Coronary artery (tissue), 2 donors: ENCODE results near the gene COL5A2.

Experiments
- DNase-seq: peaks from one replicate; pipeline ENCODE4 v3.0.0-alpha.2; 2017; ENCODE audit warnings: low spot score
- H3K27ac ChIP-seq, 2 donors: fragments of 200-600 bp; sonication (generic); one replicate each; pipeline ENCODE4 v1.5.1; 2016 to 2019
- H3K4me3 ChIP-seq: fragments of 200-600 bp; sonication (generic); 2 replicates; pipeline ENCODE4 v1.5.1; 2016; ENCODE audit warnings: mild to moderate bottlenecking, moderate library complexity
- CTCF ChIP-seq: fragments of 200-600 bp; sonication (generic); IDR thresholded peaks from one replicate; pipeline ENCODE4 v1.5.1; 2019; ENCODE audit warnings: antibody characterized with exemption

The COL5A2 gene

GRCh38 chr2:189069855-189070619 lies 109.5 kb downstream of the COL5A2 start:
- DNase-seq = no peak
- no peak overlapping the region for H3K4me3 ChIP-seq
- no peak overlapping the region for H3K27ac ChIP-seq
- TF ChIP-seq CTCF = no peak

DNA sequence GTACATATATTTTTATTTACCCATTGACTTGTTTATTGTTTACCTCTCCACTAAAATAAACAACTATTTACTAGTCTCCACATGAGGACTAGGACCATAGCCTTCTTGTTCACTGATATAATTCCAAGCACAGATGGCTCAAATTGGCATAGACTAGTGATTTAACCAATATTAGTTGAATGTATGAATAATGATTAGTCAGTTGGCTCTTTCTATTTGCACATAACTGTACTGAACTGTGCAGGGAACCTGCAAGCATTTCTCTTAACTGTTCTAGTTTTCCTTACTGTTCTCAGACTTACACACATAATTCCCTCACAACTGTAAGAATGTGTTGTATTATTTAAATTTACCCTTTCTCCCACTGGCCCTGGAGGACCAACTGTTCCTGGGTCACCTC lies 113.5 kb downstream of the COL5A2 start:
- Histone ChIP-seq H3K4me3 (no peak overlapping the region), H3K27ac (no peak overlapping the region)
- no peak for TF ChIP-seq CTCF
- DNase-seq = no peak

- no peak for DNase-seq
- H3K4me3 ChIP-seq = no peak overlapping the region
- no peak overlapping the region for H3K27ac ChIP-seq
- TF ChIP-seq CTCF = no peak
Observed at GRCh38 chr2:189060096-189060642, 119.4 kb downstream of the COL5A2 start.

GRCh38 chr2:189057316-189057715 lies 122.2 kb downstream of the COL5A2 start:
- no peak overlapping the region for H3K27ac ChIP-seq
- TF ChIP-seq CTCF = no peak

GRCh38 chr2:189056200-189057106 lies 123.1 kb downstream of the COL5A2 start:
- no peak overlapping the region for H3K4me3 ChIP-seq
- no peak for TF ChIP-seq CTCF
- no peak for DNase-seq
- H3K27ac ChIP-seq = no peak overlapping the region

More at GRCh38 chr2:189057316-189057715, 122.2 kb downstream of the COL5A2 start:
- no peak overlapping the region for H3K4me3 ChIP-seq
- no peak for DNase-seq

- H3K27ac ChIP-seq = no peak overlapping the region
- no peak overlapping the region for H3K4me3 ChIP-seq
- TF ChIP-seq CTCF = no peak
- no peak for DNase-seq
Observed at GRCh38 chr2:189050165-189050712, 129.3 kb downstream of the COL5A2 start.
